Measurements from ENCODE around the gene FDX1.

Gene FDX1

DNA sequence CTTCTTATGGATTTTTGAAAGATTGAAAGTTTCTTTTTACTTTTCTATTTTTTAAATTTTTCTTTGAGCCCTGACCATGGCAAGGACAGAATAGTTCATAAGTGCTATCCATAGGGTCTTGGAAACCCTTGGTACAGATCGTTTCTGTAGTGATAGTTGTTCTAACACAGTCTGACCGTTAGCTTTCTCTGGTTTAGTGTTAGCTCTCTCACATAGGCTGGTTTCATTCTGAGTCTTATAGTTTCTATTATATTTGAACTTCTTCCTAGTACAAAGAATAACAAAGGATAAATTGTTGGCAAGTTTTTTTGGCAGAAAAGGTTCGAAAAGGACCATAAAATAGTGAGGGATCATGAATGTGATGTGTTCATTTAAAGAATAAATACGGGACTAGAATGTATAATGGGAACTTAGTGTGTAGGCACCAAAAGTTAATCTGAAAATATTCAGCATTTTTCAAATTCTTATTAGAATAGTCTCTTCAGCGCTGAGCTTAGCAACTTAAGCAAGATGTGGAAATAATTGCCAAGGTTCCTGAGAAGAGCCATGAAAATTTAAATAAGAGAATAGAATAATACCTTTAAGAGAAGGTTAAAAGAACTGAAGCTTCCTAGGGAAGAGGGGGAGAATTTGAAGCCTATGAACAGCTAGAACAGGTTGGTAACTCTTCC lies 24.1 kb downstream of the FDX1 start:
- H3K9ac ChIP-seq (ENCODE audit: low read length), result no peak overlapping the region
- no peaks in the 10 kb centered on the region for H3K4me1 ChIP-seq (ENCODE audit: control insufficient read depth, insufficient read depth, low read length)
- H3K9me3 ChIP-seq (ENCODE audit: control insufficient read depth, low read length), result no peaks in the 10 kb centered on the region
- no peak overlapping the region for H3K4me3 ChIP-seq (ENCODE audit: low read length)
- H3K27me3 ChIP-seq (ENCODE audit: control insufficient read depth, insufficient read depth, low read length), result no peaks in the 10 kb centered on the region
- H3K36me3 ChIP-seq (ENCODE audit: control insufficient read depth, insufficient read depth, low read length), result no peaks in the 10 kb centered on the region

DNA sequence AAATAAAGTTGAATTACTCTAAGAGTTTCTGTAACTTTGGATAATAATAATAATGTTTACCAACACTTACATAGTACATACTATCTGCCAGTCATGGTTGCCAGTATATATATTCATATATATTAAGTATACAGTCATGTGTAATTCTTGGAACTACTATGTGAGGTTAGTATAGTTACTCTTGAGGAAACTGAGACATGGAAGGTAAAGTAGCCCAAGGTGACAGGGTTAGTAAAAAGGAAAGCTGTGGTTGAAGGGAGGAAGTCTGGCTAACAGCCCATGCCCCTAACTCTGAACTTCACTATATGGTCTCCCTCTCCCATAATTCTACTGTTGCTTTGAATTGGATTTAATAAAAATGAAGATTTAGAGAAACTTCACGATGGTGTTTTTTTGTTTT lies 24.9 kb downstream of the FDX1 start:
- Histone ChIP-seq H3K4me3 (ENCODE audit: low read length) (no peak overlapping the region), H3K4me1 (ENCODE audit: control insufficient read depth, insufficient read depth, low read length) (no peaks in the 10 kb centered on the region), H3K36me3 (ENCODE audit: control insufficient read depth, insufficient read depth, low read length) (no peaks in the 10 kb centered on the region), H3K9ac (ENCODE audit: low read length) (no peak overlapping the region), H3K27me3 (ENCODE audit: control insufficient read depth, insufficient read depth, low read length) (no peaks in the 10 kb centered on the region), H3K9me3 (ENCODE audit: control insufficient read depth, low read length) (no peaks in the 10 kb centered on the region)

DNA sequence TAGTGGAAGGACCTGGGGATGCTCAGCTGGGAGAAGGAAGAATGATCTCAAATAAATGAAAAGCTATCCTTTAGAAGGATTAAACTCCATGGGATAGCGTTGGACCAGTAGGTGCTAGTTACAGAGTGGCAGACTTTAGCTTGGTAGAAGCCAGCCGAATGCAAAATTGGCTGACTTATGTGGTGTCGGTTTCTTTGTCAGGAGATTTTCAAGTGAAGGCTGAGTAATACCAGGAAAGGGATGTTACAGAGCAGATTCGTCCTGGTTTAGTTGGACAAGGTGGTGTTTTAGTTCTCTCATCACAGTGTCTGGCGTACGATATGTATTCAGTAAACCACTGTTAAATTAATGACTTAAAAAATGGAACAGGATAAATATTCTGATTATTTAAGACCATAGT lies 26.0 kb downstream of the FDX1 start:
- Histone ChIP-seq H3K4me3 (ENCODE audit: low read length) (no peak overlapping the region), H3K36me3 (ENCODE audit: control insufficient read depth, insufficient read depth, low read length) (no peaks in the 10 kb centered on the region), H3K27me3 (ENCODE audit: control insufficient read depth, insufficient read depth, low read length) (no peaks in the 10 kb centered on the region), H3K9ac (ENCODE audit: low read length) (no peak overlapping the region), H3K4me1 (ENCODE audit: control insufficient read depth, insufficient read depth, low read length) (no peaks in the 10 kb centered on the region), H3K9me3 (ENCODE audit: control insufficient read depth, low read length) (no peaks in the 10 kb centered on the region)

DNA sequence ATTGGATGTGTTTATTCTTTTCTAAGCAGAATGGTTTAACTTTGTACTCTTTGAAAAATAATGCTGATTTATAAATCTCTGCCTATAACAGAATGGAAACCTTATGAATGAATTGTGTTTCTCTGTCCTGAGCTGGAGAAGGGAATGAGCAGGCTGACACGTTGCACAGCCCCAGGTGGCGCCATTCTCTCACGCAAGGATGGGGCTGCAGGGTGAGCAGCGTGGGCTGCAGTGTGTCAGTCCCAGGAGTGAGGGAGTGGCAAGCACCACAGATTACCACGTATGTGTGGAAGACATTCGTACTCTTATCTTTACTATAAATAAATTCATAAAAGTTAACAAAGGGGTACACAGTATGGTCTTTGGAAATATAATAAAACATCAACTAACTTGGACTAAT lies 33.4 kb downstream of the FDX1 start:
- Histone ChIP-seq H3K9ac (ENCODE audit: low read length) (no peak overlapping the region), H3K4me3 (ENCODE audit: low read length) (no peak overlapping the region), H3K4me1 (ENCODE audit: control insufficient read depth, insufficient read depth, low read length) (no peaks in the 10 kb centered on the region), H3K9me3 (ENCODE audit: control insufficient read depth, low read length) (no peaks in the 10 kb centered on the region), H3K27me3 (ENCODE audit: control insufficient read depth, insufficient read depth, low read length) (no peaks in the 10 kb centered on the region), H3K36me3 (ENCODE audit: control insufficient read depth, insufficient read depth, low read length) (no peaks in the 10 kb centered on the region)

DNA sequence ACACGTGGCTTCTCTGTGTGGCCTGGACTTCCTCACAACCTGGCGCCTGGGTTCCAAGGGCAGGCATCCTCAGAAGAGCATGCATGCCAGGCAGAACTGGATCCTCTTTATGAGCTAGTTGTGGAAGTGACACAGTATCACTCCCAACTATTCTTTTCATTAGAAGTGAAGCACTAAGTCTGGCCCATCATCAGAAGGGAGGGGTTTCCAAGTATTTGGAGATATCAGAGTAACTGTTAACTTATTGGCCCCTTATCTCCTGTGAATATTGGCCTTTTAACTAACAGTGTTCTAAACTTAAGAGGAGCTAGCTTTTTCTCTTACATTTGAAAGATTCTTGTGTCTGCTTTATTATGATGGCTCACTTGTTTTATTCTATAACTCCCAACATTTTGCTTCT lies 35.5 kb downstream of the FDX1 start:
- Histone ChIP-seq H3K4me3 (ENCODE audit: low read length) (no peak overlapping the region), H3K9ac (ENCODE audit: low read length) (no peak overlapping the region), H3K4me1 (ENCODE audit: control insufficient read depth, insufficient read depth, low read length) (no peaks in the 10 kb centered on the region), H3K36me3 (ENCODE audit: control insufficient read depth, insufficient read depth, low read length) (no peaks in the 10 kb centered on the region), H3K27me3 (ENCODE audit: control insufficient read depth, insufficient read depth, low read length) (no peaks in the 10 kb centered on the region), H3K9me3 (ENCODE audit: control insufficient read depth, low read length) (no peaks in the 10 kb centered on the region)

DNA sequence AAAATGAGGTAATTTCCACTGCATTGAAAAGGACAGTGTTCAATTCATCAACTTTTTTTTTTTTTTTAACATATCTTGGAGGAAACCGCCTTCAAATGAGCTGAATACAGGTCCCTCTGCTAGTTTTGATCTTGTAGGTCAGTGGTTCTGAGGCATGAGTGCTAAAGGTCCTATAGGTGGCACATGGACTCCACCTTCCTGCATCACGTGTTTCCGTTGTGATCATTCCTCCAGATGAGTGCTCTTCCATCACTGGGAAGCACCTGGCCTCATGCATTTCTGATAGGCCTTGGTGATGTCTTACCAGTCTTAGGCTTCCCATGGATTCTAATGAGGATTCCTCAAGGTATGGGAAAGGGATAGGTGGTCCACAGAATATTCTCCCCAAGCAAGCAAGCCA lies 37.8 kb downstream of the FDX1 start:
- Histone ChIP-seq H3K36me3 (ENCODE audit: control insufficient read depth, insufficient read depth, low read length) (no peaks in the 10 kb centered on the region), H3K27me3 (ENCODE audit: control insufficient read depth, insufficient read depth, low read length) (no peaks in the 10 kb centered on the region), H3K9ac (ENCODE audit: low read length) (no peak overlapping the region), H3K9me3 (ENCODE audit: control insufficient read depth, low read length) (no peaks in the 10 kb centered on the region), H3K4me1 (ENCODE audit: control insufficient read depth, insufficient read depth, low read length) (no peaks in the 10 kb centered on the region), H3K4me3 (ENCODE audit: low read length) (no peak overlapping the region)

DNA sequence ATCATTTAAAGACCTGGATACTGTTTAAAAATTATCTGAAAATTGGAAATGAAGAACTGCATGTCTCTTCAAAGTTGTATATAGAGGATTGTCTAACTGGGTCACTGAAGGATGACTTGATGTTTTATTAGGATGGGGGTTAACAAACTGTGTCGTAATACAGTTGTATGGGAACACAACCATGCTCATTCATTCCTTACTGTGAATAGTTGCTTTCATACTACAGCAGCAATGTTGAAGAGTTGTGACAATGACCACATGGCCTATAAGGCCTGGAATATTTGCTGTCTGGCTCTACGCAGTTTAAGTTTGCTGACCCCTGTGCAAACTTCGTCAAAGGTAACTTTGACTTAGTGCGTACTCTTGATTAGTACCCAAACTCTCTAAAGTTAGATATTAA lies 38.4 kb downstream of the FDX1 start:
- Histone ChIP-seq H3K27me3 (ENCODE audit: control insufficient read depth, insufficient read depth, low read length) (no peaks in the 10 kb centered on the region), H3K4me1 (ENCODE audit: control insufficient read depth, insufficient read depth, low read length) (no peaks in the 10 kb centered on the region), H3K9me3 (ENCODE audit: control insufficient read depth, low read length) (no peaks in the 10 kb centered on the region), H3K4me3 (ENCODE audit: low read length) (no peak overlapping the region), H3K36me3 (ENCODE audit: control insufficient read depth, insufficient read depth, low read length) (no peaks in the 10 kb centered on the region), H3K9ac (ENCODE audit: low read length) (no peak overlapping the region)

DNA sequence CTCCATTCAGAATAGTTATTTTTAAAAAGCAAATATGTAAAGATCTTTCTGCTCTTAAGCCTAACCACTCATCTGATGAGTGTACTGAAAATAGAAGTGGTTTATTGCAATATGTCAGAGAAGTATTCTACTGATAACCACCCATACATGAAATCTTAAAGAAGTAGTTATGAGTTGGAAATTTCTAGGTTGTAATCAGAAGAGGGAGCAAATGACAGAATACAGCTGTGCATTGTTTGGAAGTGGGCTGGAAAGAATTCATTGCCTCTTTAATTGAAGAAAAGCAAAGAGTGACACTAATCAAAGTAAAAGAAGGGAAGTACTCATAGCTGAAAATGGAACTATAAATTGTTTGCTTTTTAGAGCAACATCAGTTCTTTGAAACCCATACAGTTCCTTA lies 39.4 kb downstream of the FDX1 start:
- H3K27me3 ChIP-seq (ENCODE audit: control insufficient read depth, insufficient read depth, low read length), result no peaks in the 10 kb centered on the region
- no peaks in the 10 kb centered on the region for H3K36me3 ChIP-seq (ENCODE audit: control insufficient read depth, insufficient read depth, low read length)
- H3K4me1 ChIP-seq (ENCODE audit: control insufficient read depth, insufficient read depth, low read length), result no peaks in the 10 kb centered on the region
- no peaks in the 10 kb centered on the region for H3K9me3 ChIP-seq (ENCODE audit: control insufficient read depth, low read length)
- no peak overlapping the region for H3K9ac ChIP-seq (ENCODE audit: low read length)
- no peak overlapping the region for H3K4me3 ChIP-seq (ENCODE audit: low read length)

DNA sequence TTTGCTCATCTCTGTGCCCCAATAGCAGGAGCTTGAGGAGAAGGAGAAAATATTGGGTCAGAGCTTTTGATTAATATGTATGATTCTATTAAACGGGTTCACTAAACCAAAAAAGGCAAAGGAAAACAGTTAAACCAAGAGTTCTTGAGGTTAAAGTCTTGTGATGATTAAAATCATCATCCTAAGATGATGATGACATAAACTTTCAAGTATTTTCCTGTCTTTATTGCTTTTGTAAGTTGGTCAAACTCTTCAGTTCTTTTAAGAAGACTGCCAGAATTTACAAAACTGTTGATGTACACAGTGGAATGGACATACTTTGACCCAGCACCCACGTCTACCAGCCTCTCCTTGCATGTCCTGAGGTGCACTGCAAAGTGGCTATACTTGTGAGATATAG lies 41.0 kb downstream of the FDX1 start:
- Histone ChIP-seq H3K9ac (ENCODE audit: low read length) (no peak overlapping the region), H3K4me1 (ENCODE audit: control insufficient read depth, insufficient read depth, low read length) (no peaks in the 10 kb centered on the region), H3K9me3 (ENCODE audit: control insufficient read depth, low read length) (no peaks in the 10 kb centered on the region), H3K36me3 (ENCODE audit: control insufficient read depth, insufficient read depth, low read length) (no peaks in the 10 kb centered on the region), H3K4me3 (ENCODE audit: low read length) (no peak overlapping the region), H3K27me3 (ENCODE audit: control insufficient read depth, insufficient read depth, low read length) (no peaks in the 10 kb centered on the region)

DNA sequence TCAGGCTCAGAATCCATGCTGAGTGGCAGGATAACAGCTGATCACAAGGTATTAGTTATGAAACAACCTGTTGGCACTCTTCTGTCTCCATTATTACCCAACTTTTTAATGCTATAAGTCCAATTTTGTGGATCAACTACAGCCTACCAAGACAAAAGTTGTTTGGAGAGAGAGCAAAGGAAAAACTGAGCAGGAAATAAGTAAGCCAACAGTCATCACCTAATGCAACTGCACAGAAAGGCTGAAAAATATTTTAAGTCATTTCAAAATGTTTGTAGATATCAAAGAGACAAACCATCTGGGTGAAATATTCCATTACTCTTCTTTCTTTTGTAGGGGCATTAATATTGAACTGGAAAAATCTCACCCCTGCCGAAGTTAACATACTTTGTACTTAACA lies 41.6 kb downstream of the FDX1 start:
- Histone ChIP-seq H3K4me1 (ENCODE audit: control insufficient read depth, insufficient read depth, low read length) (no peaks in the 10 kb centered on the region), H3K9ac (ENCODE audit: low read length) (no peak overlapping the region), H3K4me3 (ENCODE audit: low read length) (no peak overlapping the region), H3K9me3 (ENCODE audit: control insufficient read depth, low read length) (no peaks in the 10 kb centered on the region), H3K27me3 (ENCODE audit: control insufficient read depth, insufficient read depth, low read length) (no peaks in the 10 kb centered on the region), H3K36me3 (ENCODE audit: control insufficient read depth, insufficient read depth, low read length) (no peaks in the 10 kb centered on the region)

DNA sequence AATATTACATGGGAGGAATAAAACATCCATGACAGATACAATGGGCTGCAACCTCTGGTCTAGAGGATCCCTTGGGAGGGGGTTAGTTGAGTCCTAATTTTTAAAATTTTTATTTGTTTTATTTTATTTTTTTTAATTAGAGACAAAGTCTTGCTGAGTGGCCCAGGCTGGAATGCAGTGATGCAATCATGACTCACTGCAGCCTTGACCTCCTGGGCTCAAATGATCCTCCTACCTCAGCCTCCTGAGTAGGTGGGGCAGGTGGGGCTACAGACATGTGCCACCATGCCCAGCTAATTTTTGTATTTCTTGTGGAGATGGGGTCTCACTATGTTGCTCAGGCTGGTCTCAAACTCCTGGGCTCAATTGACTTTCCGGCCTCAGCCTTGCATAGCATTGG lies 43.1 kb downstream of the FDX1 start:
- H3K9me3 ChIP-seq (ENCODE audit: control insufficient read depth, low read length), result no peaks in the 10 kb centered on the region
- no peak overlapping the region for H3K4me3 ChIP-seq (ENCODE audit: low read length)
- H3K27me3 ChIP-seq (ENCODE audit: control insufficient read depth, insufficient read depth, low read length), result no peaks in the 10 kb centered on the region
- H3K36me3 ChIP-seq (ENCODE audit: control insufficient read depth, insufficient read depth, low read length), result no peaks in the 10 kb centered on the region
- H3K4me1 ChIP-seq (ENCODE audit: control insufficient read depth, insufficient read depth, low read length), result no peaks in the 10 kb centered on the region
- no peak overlapping the region for H3K9ac ChIP-seq (ENCODE audit: low read length)

DNA sequence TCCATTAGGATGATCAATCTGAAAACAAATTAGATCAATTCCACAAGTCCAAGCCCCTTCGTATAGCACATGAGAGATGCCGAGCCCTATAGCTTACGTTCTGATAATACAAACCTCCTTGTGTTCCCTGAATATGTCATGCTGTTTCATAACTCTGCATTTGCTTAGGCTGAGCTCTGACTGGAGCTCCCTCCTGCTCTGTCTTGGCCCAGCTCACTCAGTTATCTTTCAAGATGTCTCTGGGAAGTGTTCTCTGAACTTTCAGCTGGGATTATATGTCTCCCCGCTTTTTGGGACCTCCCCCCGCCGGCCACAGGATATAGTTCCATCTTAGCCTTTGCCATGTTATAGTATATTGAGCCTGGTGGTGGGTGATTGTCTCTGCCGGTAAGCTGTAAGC lies 44.0 kb downstream of the FDX1 start:
- H3K27me3 ChIP-seq (ENCODE audit: control insufficient read depth, insufficient read depth, low read length), result no peaks in the 10 kb centered on the region
- no peak overlapping the region for H3K9ac ChIP-seq (ENCODE audit: low read length)
- H3K4me1 ChIP-seq (ENCODE audit: control insufficient read depth, insufficient read depth, low read length), result no peaks in the 10 kb centered on the region
- H3K9me3 ChIP-seq (ENCODE audit: control insufficient read depth, low read length), result no peaks in the 10 kb centered on the region
- no peak overlapping the region for H3K4me3 ChIP-seq (ENCODE audit: low read length)
- no peaks in the 10 kb centered on the region for H3K36me3 ChIP-seq (ENCODE audit: control insufficient read depth, insufficient read depth, low read length)

DNA sequence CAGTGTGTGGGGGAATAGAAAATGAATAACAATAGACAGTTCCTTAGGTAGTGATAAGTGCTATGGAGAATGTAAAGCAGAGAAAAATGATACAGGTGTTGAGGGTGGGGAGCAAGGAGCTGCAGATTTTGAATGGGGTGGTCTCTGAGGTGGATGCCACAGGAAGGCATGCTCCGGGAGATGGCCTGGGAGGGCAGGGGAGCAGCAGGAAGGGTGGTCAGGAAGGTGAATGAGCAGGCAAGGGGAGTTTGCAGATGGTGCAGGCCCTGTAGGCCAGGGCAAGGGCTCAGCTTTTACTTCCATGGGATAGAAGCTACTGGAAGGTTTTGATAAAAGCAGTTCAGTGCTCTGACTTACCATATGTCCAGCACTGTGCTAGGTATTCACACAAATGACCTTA lies 44.8 kb downstream of the FDX1 start:
- no peaks in the 10 kb centered on the region for H3K36me3 ChIP-seq (ENCODE audit: control insufficient read depth, insufficient read depth, low read length)
- H3K4me3 ChIP-seq (ENCODE audit: low read length), result no peak overlapping the region
- no peaks in the 10 kb centered on the region for H3K9me3 ChIP-seq (ENCODE audit: control insufficient read depth, low read length)
- no peaks in the 10 kb centered on the region for H3K27me3 ChIP-seq (ENCODE audit: control insufficient read depth, insufficient read depth, low read length)
- no peak overlapping the region for H3K9ac ChIP-seq (ENCODE audit: low read length)
- H3K4me1 ChIP-seq (ENCODE audit: control insufficient read depth, insufficient read depth, low read length), result no peaks in the 10 kb centered on the region
